ENCODE results near the gene MAGEF1.

Gene MAGEF1

GRCh38 chr3:184688882-184689271 is 23.0 kb downstream of the MAGEF1 start:
- DNase-seq (ENCODE audit: low spot score): no peak

- DNase-seq (ENCODE audit: low spot score): no peak
These were observed 23.5 kb downstream of the MAGEF1 start for GRCh38 chr3:184688251-184688881.

GRCh38 chr3:184687363-184688015 is 24.4 kb downstream of the MAGEF1 start:
- DNase-seq (ENCODE audit: low spot score): no peak

GRCh38 chr3:184685646-184686045 is 26.2 kb downstream of the MAGEF1 start:
- no peak for DNase-seq (ENCODE audit: low spot score)

GRCh38 chr3:184685055-184685454 is 26.8 kb downstream of the MAGEF1 start:
- no peak for DNase-seq (ENCODE audit: low spot score)

GRCh38 chr3:184683900-184684560 is 27.8 kb downstream of the MAGEF1 start:
- DNase-seq (ENCODE audit: low spot score): no peak

GRCh38 chr3:184683234-184683633 is 28.6 kb downstream of the MAGEF1 start:
- DNase-seq (ENCODE audit: low spot score): no peak

GRCh38 chr3:184682671-184683070 is 29.2 kb downstream of the MAGEF1 start:
- DNase-seq (ENCODE audit: low spot score): no peak

GRCh38 chr3:184680385-184681345 is 31.2 kb downstream of the MAGEF1 start:
- no peak for DNase-seq (ENCODE audit: low spot score)

GRCh38 chr3:184679056-184679816 is 32.6 kb downstream of the MAGEF1 start:
- no peak for DNase-seq (ENCODE audit: low spot score)

GRCh38 chr3:184678317-184679055 is 33.4 kb downstream of the MAGEF1 start:
- DNase-seq (ENCODE audit: low spot score): no peak

- DNase-seq (ENCODE audit: low spot score): no peak
These were observed 34.2 kb downstream of the MAGEF1 start for GRCh38 chr3:184677344-184678316.

- no peak for DNase-seq (ENCODE audit: low spot score)
These were observed 34.9 kb downstream of the MAGEF1 start for GRCh38 chr3:184676927-184677326.

- no peak for DNase-seq (ENCODE audit: low spot score)
These were observed 37.2 kb downstream of the MAGEF1 start for GRCh38 chr3:184674626-184675025.

- DNase-seq (ENCODE audit: low spot score): no peak
These were observed 38.6 kb downstream of the MAGEF1 start for GRCh38 chr3:184672977-184673870.

- DNase-seq (ENCODE audit: low spot score): no peak
These were observed 39.5 kb downstream of the MAGEF1 start for GRCh38 chr3:184672335-184672734.

- no peak for DNase-seq (ENCODE audit: low spot score)
These were observed 41.7 kb downstream of the MAGEF1 start for GRCh38 chr3:184670091-184670602.

GRCh38 chr3:184669578-184669977 is 42.3 kb downstream of the MAGEF1 start:
- DNase-seq (ENCODE audit: low spot score): no peak
